ENCODE results near the gene PHLPP1. TPM values are rescaled to one million over a fixed set of nuclear protein-coding genes. Genes with fewer than 3 reads are reported as not detected.

Gene PHLPP1
- total RNA-seq, 2 donors from 2014 or later, result 8.6 to 20.8 TPM

GRCh38 chr18:62881509-62882016, 166.2 kb downstream of the PHLPP1 start:
- TF ChIP-seq POLR2A (IDR thresholded peaks at IDR 0.05) (no peak), CTCF (IDR thresholded peaks at IDR 0.05) (no peak)
- DNase-seq, result peak in 1 of 4 donors; percentile 13

GRCh38 chr18:62883937-62884735, 168.8 kb downstream of the PHLPP1 start:
- Histone ChIP-seq H3K27me3 (no peaks in the 10 kb centered on the region), H3K27ac (no peak overlapping the region), H3K9me3 (no peaks in the 10 kb centered on the region), H3K4me1 (no peaks in the 10 kb centered on the region), H3K4me3 (no peak overlapping the region), H3K36me3 (replicated peaks in 1 of 2; ENCODE audit: insufficient read depth in 1 of 2, low read depth in 2 of 2) (no peaks in the 10 kb centered on the region)
- WGBS, 2 donors, result 76 to 92% methylated on average over 6 of the region's 6 CpGs
- ATAC-seq, result no peak
- TF ChIP-seq POLR2A (IDR thresholded peaks at IDR 0.05) (no peak), CTCF (IDR thresholded peaks at IDR 0.05) (no peak)
- intact Hi-C loops (cut with DNase I), result no loop called here
- DNase-seq, result no peak

More at GRCh38 chr18:62881509-62882016, 166.2 kb downstream of the PHLPP1 start:
- H3K27me3 ChIP-seq, result no peaks in the 10 kb centered on the region
- no peaks in the 10 kb centered on the region for H3K9me3 ChIP-seq
- no peak overlapping the region for H3K27ac ChIP-seq
- ATAC-seq, result peak; percentile 30
- intact Hi-C loops (cut with DNase I), result no loop called here
- no peaks in the 10 kb centered on the region for H3K36me3 ChIP-seq (replicated peaks in 1 of 2; ENCODE audit: insufficient read depth in 1 of 2, low read depth in 2 of 2)
- peaks cover 6% of the 10 kb centered on the region for H3K4me1 ChIP-seq
- H3K4me3 ChIP-seq, result no peak overlapping the region
- WGBS, 2 donors, result 69% methylated on average over 4 of the region's 4 CpGs

- no peak for TF ChIP-seq POLR2A (IDR thresholded peaks at IDR 0.05)
- TF ChIP-seq CTCF (IDR thresholded peaks at IDR 0.05), result no peak
- no peaks in the 10 kb centered on the region for H3K9me3 ChIP-seq
- DNase-seq, result no peak
- ATAC-seq, result no peak
- H3K27ac ChIP-seq, result no peak overlapping the region
- no peaks in the 10 kb centered on the region for H3K36me3 ChIP-seq (replicated peaks in 1 of 2; ENCODE audit: insufficient read depth in 1 of 2, low read depth in 2 of 2)
- H3K4me1 ChIP-seq, result no peaks in the 10 kb centered on the region
- H3K4me3 ChIP-seq, result no peak overlapping the region
- intact Hi-C loops (cut with DNase I), result no loop called here
- 83 to 90% methylated on average over 3 of the region's 3 CpGs for WGBS, 2 donors
- no peaks in the 10 kb centered on the region for H3K27me3 ChIP-seq
These were observed 170.5 kb downstream of the PHLPP1 start for GRCh38 chr18:62885804-62886203.

- TF ChIP-seq CTCF (IDR thresholded peaks at IDR 0.05), result no peak
- WGBS, 2 donors, result 85 to 97% methylated on average over 6 of the region's 6 CpGs
- no peaks in the 10 kb centered on the region for H3K4me1 ChIP-seq
- H3K36me3 ChIP-seq (replicated peaks in 1 of 2; ENCODE audit: insufficient read depth in 1 of 2, low read depth in 2 of 2), result peaks cover 0 to 2% of the 10 kb centered on the region in 2 donors
- no peak overlapping the region for H3K27ac ChIP-seq
- no peak overlapping the region for H3K4me3 ChIP-seq
- intact Hi-C loops (cut with DNase I), result no loop called here
- H3K9me3 ChIP-seq, result no peaks in the 10 kb centered on the region
- no peaks in the 10 kb centered on the region for H3K27me3 ChIP-seq
- DNase-seq (no peak), ATAC-seq (no peak)
These were observed 179.5 kb downstream of the PHLPP1 start for GRCh38 chr18:62894681-62895390.
